ENCODE measurements around the gene GMDS.

The GMDS gene

GRCh38 chr6:1960486-1961142 lies 284.8 kb downstream of the GMDS start:
- ChIA-PET POLR2A (ENCODE audit: low non-redundant PET) (no interaction called here), CTCF (no interaction called here)
- TF ChIP-seq CTCF (conservative IDR thresholded peaks at IDR 0.05; ENCODE audit: low read depth), result no peak
- DNase-seq (ENCODE audit: low spot score), result no peak
- no peak overlapping the region for H3K27ac ChIP-seq

GRCh38 chr6:1958257-1958656 lies 287.1 kb downstream of the GMDS start:
- TF ChIP-seq CTCF (conservative IDR thresholded peaks at IDR 0.05; ENCODE audit: low read depth), result no peak
- CTCF ChIA-PET, result interaction anchor here (0.7 kb wide), 1 partner anchor 1341 kb away, joined by 4 read pairs; no protein-coding TSS in a partner anchor

DNA sequence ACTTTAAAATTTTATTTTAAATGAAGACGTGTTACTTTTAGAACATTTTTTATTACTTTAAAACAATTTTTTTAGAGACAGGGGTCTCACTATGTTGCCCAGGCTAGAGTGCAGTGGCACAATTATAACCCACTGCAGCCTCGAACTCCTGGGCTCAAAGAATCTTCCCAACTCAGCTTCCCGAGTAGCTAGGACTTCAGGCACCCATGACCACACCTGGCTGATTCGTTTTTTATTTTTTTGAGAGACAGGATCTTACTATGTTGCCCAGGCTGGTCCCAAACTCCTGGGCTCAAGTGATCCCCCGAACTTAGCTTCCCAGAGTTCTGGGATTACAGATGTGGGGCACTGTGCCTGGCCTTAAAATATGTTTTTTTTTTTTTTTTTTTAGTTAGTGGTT lies 287.7 kb downstream of the GMDS start:
- ChIA-PET POLR2A (ENCODE audit: low non-redundant PET) (no interaction called here), CTCF (no interaction called here)
- DNase-seq (ENCODE audit: low spot score), result no peak
- TF ChIP-seq CTCF (conservative IDR thresholded peaks at IDR 0.05; ENCODE audit: low read depth), result no peak
- no peak overlapping the region for H3K27ac ChIP-seq

More at GRCh38 chr6:1958257-1958656, 287.1 kb downstream of the GMDS start:
- POLR2A ChIA-PET (ENCODE audit: low non-redundant PET), result interaction anchor here (0.5 kb wide), 1 partner anchor 420 kb away, joined by 3 read pairs; no protein-coding TSS in a partner anchor
- H3K27ac ChIP-seq, result no peak overlapping the region
- DNase-seq (ENCODE audit: low spot score), result no peak

DNA sequence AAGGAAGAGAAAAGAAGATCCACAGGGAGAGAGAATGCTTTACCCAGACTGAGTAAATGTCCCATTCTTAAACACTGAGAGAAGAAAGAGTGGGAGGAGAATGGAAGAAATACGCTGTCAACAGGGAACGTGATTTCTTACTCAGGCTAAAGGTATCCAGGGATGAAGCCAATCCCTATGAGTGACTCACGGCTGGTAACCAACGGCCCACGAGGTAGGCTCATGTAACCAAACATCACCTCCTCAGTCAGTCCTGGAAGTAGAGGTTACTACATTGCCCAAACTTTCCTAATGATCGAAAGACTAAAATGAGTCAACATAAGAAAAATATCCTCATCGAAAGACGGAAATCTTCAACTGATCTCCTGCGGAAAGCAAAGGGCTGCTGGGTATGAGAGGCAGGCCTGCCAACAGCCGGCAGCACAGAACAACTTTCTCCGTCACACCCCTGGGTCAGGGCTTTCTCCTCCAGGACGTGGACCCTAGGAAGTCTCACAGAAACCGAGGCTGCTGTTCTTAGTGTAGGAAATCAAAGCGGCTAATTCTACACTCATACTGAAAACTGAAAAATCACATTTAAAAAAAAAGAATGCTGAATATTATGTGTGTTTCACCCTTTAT lies 292.6 kb downstream of the GMDS start:
- ChIA-PET POLR2A (ENCODE audit: low non-redundant PET) (no interaction called here), CTCF (no interaction called here)
- TF ChIP-seq CTCF (conservative IDR thresholded peaks at IDR 0.05; ENCODE audit: low read depth), result no peak
- peak; percentile 94 for DNase-seq (ENCODE audit: low spot score)
- H3K27ac ChIP-seq, result peak overlapping the region; percentile 89

- CTCF ChIA-PET, result interaction anchor here (0.7 kb wide), 1 partner anchor 404 kb away, joined by 3 read pairs; no protein-coding TSS in a partner anchor
Measured at GRCh38 chr6:1950631-1951030, 294.8 kb downstream of the GMDS start.

GRCh38 chr6:1949538-1949937 lies 295.9 kb downstream of the GMDS start:
- DNase-seq (ENCODE audit: low spot score), result no peak
- CTCF ChIA-PET, result no interaction called here
- no peak for TF ChIP-seq CTCF (conservative IDR thresholded peaks at IDR 0.05; ENCODE audit: low read depth)
- POLR2A ChIA-PET (ENCODE audit: low non-redundant PET), result no interaction called here
- no peak overlapping the region for H3K27ac ChIP-seq

More at GRCh38 chr6:1950631-1951030, 294.8 kb downstream of the GMDS start:
- no peak overlapping the region for H3K27ac ChIP-seq
- POLR2A ChIA-PET (ENCODE audit: low non-redundant PET), result no interaction called here
- TF ChIP-seq CTCF (conservative IDR thresholded peaks at IDR 0.05; ENCODE audit: low read depth), result no peak
- no peak for DNase-seq (ENCODE audit: low spot score)

Data from RWPE1 (cell line).